SK-N-SH (cell line): ENCODE results near the gene GSK3B.

Experiments used
- MXI1 ChIP-seq: IDR thresholded peaks from 2 replicates; pipeline ENCODE4 v1.6.1; 2012; ENCODE audit warnings: mild to moderate bottlenecking, low read depth, low read length, improper control_type of control experiment
- TF ChIP-seq, protein P1 (sequence below): IDR thresholded peaks from 2 replicates; pipeline ENCODE4; 2012

- TF ChIP-seq, protein P1, sequence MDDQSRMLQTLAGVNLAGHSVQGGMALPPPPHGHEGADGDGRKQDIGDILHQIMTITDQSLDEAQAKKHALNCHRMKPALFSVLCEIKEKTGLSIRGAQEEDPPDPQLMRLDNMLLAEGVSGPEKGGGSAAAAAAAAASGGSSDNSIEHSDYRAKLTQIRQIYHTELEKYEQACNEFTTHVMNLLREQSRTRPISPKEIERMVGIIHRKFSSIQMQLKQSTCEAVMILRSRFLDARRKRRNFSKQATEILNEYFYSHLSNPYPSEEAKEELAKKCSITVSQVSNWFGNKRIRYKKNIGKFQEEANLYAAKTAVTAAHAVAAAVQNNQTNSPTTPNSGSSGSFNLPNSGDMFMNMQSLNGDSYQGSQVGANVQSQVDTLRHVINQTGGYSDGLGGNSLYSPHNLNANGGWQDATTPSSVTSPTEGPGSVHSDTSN, result no peak
- TF ChIP-seq MXI1, result no peak
Measured at GRCh38 chr3:119819806-119820205, 274.4 kb downstream of the GSK3B start.
